A673 (cell line): ENCODE data around the gene BCL6. TPM values are rescaled to one million over a fixed set of nuclear protein-coding genes. Genes with fewer than 3 reads are reported as not detected.
"Not testable (repeated sequence)": the region's sequence is repeated elsewhere in the genome, so short reads cannot be mapped to it uniquely, and the experiment has no call there.

ENCODE experiments used
- BruUV-seq: library from RNA; stranded (reverse); fragments of 400-500 nt; replicated peaks from 2 replicates; lab custom pipeline; 2021; lab: Mats Ljungman, UMichigan
- CTCF ChIA-PET: fragments of 300-600 bp; sonication (Branson Sonifier 250); formaldehyde crosslinking; loops from one replicate; lab custom pipeline; 2022; ENCODE audit warnings: antibody characterized with exemption; lab: Charles Lee
- POLR2A ChIA-PET: fragments of 300-600 bp; sonication (Branson Sonifier 250); formaldehyde crosslinking; loops from one replicate; lab custom pipeline; 2022; ENCODE audit warnings: antibody characterized with exemption; ENCODE audit not compliant: low non-redundant PET; lab: Charles Lee
- DNase-seq: peaks from one replicate; pipeline ENCODE4 v3.0.0-alpha.2; 2015; ENCODE audit warnings: low spot score
- H3K27ac ChIP-seq: fragments of 200-600 bp; sonication (generic); 2 replicates; pipeline ENCODE4 v1.5.1; 2016; ENCODE audit warnings: mixed run types, low read depth, mild to moderate bottlenecking, mixed read lengths, antibody characterized with exemption, low read length; ENCODE audit not compliant: poor library complexity, severe bottlenecking
- H3K27me3 ChIP-seq: fragments of 200-600 bp; sonication (generic); replicated peaks from 2 replicates; pipeline ENCODE4 v1.6.1; 2017; ENCODE audit warnings: mixed run types, low read depth, mild to moderate bottlenecking, mixed read lengths, antibody characterized with exemption, low read length; ENCODE audit not compliant: insufficient read depth, poor library complexity
- H3K36me3 ChIP-seq: fragments of 200-600 bp; sonication (generic); 2 replicates; pipeline ENCODE4 v1.6.1; 2016; ENCODE audit warnings: mixed run types, mild to moderate bottlenecking, mixed read lengths, antibody characterized with exemption, low read length; ENCODE audit not compliant: insufficient read depth, poor library complexity, severe bottlenecking
- H3K4me1 ChIP-seq: fragments of 200-600 bp; sonication (generic); 2 replicates; pipeline ENCODE4 v1.6.1; 2017; ENCODE audit warnings: mixed run types, mild to moderate bottlenecking, mixed read lengths, antibody characterized with exemption, low read length; ENCODE audit not compliant: insufficient read depth, poor library complexity, severe bottlenecking
- H3K4me3 ChIP-seq: fragments of 200-600 bp; sonication (generic); 2 replicates; pipeline ENCODE4 v1.5.1; 2016; ENCODE audit warnings: low read depth, mixed run types, mild to moderate bottlenecking, mixed read lengths, low read length; ENCODE audit not compliant: poor library complexity, severe bottlenecking
- H3K9me3 ChIP-seq: fragments of 200-600 bp; sonication (generic); 2 replicates; pipeline ENCODE4 v1.6.1; 2016; ENCODE audit warnings: mixed run types, low read depth, mild to moderate bottlenecking, mixed read lengths, antibody characterized with exemption, low read length; ENCODE audit not compliant: poor library complexity, severe bottlenecking
- EZH2 ChIP-seq: fragments of 200-600 bp; sonication (generic); IDR thresholded peaks from 2 replicates; pipeline ENCODE4 v1.6.1; 2017; ENCODE audit warnings: borderline replicate concordance, low read depth, mild to moderate bottlenecking, mixed read lengths, antibody characterized with exemption, low read length; ENCODE audit not compliant: poor library complexity, severe bottlenecking
- intact Hi-C: fragments of 100-400 bp; cut with micrococcal nuclease; formaldehyde crosslinking; loops from one replicate; pipeline ENCODE4 v1.10.0; 2022; ENCODE audit not compliant: unreplicated experiment
- total RNA-seq: library from RNA; stranded (reverse); gene quantifications from 2 replicates; pipeline ENCODE4 v1.2.3, GENCODE V29; 2021
- TF ChIP-seq, protein P1 (sequence below): fragments of 300-800, 200-600 bp; sonication (generic); conservative IDR thresholded peaks from 2 replicates; pipeline ENCODE4 v1.5.1; 2017; ENCODE audit warnings: low read depth, mild to moderate bottlenecking, antibody characterized with exemption, low read length, moderate library complexity, mixed read lengths

BCL6 gene
- total RNA-seq, 1 experiment from 2014 or later, result 30.3 TPM

DNA sequence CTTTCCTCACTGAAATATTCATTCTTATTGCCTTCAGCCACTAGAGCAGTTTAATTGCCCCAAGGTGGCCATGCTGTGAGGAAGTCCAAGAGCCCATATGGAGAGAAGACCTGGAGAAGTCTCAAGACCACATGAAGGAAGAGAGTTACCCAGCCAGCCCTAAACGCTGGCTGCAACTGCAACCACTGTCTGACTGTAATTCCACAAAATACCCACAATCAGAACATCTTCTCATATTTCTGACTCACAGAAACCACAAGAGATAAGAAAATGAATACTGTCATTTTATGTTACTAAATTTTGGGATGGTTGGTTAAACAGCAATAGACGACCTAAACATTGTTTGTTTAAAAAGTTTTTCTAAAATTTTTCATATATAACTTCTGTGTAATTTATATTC lies 60.4 kb downstream of the BCL6 start:
- intact Hi-C loops, result no loop called here
- Histone ChIP-seq H3K9me3 (no peaks in the 10 kb centered on the region), H3K4me3 (no peak overlapping the region), H3K36me3 (no peaks in the 10 kb centered on the region), H3K27ac (no peak overlapping the region), H3K27me3 (no peaks in the 10 kb centered on the region), H3K4me1 (no peaks in the 10 kb centered on the region)
- POLR2A ChIA-PET, result no interaction called here
- DNase-seq, result no peak
- TF ChIP-seq EZH2, result no peak
- TF ChIP-seq, protein P1, sequence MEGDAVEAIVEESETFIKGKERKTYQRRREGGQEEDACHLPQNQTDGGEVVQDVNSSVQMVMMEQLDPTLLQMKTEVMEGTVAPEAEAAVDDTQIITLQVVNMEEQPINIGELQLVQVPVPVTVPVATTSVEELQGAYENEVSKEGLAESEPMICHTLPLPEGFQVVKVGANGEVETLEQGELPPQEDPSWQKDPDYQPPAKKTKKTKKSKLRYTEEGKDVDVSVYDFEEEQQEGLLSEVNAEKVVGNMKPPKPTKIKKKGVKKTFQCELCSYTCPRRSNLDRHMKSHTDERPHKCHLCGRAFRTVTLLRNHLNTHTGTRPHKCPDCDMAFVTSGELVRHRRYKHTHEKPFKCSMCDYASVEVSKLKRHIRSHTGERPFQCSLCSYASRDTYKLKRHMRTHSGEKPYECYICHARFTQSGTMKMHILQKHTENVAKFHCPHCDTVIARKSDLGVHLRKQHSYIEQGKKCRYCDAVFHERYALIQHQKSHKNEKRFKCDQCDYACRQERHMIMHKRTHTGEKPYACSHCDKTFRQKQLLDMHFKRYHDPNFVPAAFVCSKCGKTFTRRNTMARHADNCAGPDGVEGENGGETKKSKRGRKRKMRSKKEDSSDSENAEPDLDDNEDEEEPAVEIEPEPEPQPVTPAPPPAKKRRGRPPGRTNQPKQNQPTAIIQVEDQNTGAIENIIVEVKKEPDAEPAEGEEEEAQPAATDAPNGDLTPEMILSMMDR, result no peak
- CTCF ChIA-PET, result no interaction called here
- BruUV-seq, result no TSS peak

- no peak for TF ChIP-seq EZH2
- TF ChIP-seq, protein P1, result no peak
- CTCF ChIA-PET, result no interaction called here
- Histone ChIP-seq H3K4me1 (peaks cover 1% of the 10 kb centered on the region), H3K9me3 (no peaks in the 10 kb centered on the region), H3K4me3 (no peak overlapping the region), H3K36me3 (no peaks in the 10 kb centered on the region), H3K27me3 (no peaks in the 10 kb centered on the region), H3K27ac (no peak overlapping the region)
- BruUV-seq, result no TSS peak
- POLR2A ChIA-PET, result no interaction called here
- intact Hi-C loops, result no loop called here
- no peak for DNase-seq
Measured at GRCh38 chr3:187684444-187684843, 60.8 kb downstream of the BCL6 start.

DNA sequence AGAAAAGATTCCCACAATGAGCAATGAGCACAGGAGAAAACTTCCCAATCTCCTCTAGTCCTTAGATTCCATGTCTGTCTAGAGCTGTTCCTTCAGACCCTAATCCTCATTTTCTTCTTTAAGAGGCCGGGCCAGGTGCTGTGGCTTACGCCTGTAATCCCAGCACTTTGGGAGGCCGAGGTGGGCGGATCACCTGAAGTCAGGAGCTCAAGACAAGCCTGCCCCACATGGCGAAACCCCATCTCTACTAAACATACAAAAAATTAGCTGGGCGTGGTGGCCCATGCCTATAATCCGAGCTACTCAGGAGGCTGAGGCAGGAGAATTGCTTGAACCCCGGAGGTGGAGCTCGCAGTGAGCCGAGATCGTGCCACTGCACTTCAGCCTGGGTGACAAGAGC lies 63.5 kb downstream of the BCL6 start:
- H3K4me1 ChIP-seq, H3K9me3 ChIP-seq, BruUV-seq, intact Hi-C loops, H3K27ac ChIP-seq, H3K27me3 ChIP-seq, H3K36me3 ChIP-seq, H3K4me3 ChIP-seq, DNase-seq: not testable (repeated sequence)
- POLR2A ChIA-PET, result interaction anchor here (0.7 kb wide), 1 partner anchor 450 kb away, joined by 12 read pairs; no protein-coding TSS in a partner anchor
- CTCF ChIA-PET, result interaction anchor here (1.1 kb wide), 1 partner anchor 27 kb away, joined by 9 read pairs; no protein-coding TSS in a partner anchor
